LoVo (cell line): Measurements from ENCODE around the gene TRABD2B.

Experiments used
- DNase-seq: peaks from one replicate; pipeline ENCODE4 v3.0.0-alpha.2; 2016; ENCODE audit warnings: low spot score

The TRABD2B gene

GRCh38 chr1:47725000-47725473, 272.1 kb downstream of the TRABD2B start:
- DNase-seq = no peak

GRCh38 chr1:47724432-47724999, 272.7 kb downstream of the TRABD2B start:
- DNase-seq = no peak

- DNase-seq = no peak
These were observed 274.1 kb downstream of the TRABD2B start for GRCh38 chr1:47722909-47723580.

GRCh38 chr1:47722101-47722500, 275.1 kb downstream of the TRABD2B start:
- DNase-seq = no peak

- DNase-seq = no peak
These were observed 277.1 kb downstream of the TRABD2B start for GRCh38 chr1:47720111-47720510.

- no peak for DNase-seq
These were observed 279.8 kb downstream of the TRABD2B start for GRCh38 chr1:47717341-47717740.

GRCh38 chr1:47713975-47714767, 283.0 kb downstream of the TRABD2B start:
- no peak for DNase-seq

- DNase-seq = no peak
These were observed 283.7 kb downstream of the TRABD2B start for GRCh38 chr1:47713333-47713953.

GRCh38 chr1:47712596-47713299, 284.4 kb downstream of the TRABD2B start:
- DNase-seq = no peak

- DNase-seq = no peak
These were observed 285.2 kb downstream of the TRABD2B start for GRCh38 chr1:47711848-47712492.

- DNase-seq = no peak
These were observed 285.9 kb downstream of the TRABD2B start for GRCh38 chr1:47711184-47711847.
